HG03439 (cell line): Measurements from ENCODE around the gene SH3RF3.

Source experiments
- ATAC-seq: cut with Tn5 transposase; IDR thresholded peaks from one replicate; pipeline ENCODE4 v1.9.1; 2021; ENCODE audit warnings: mild to moderate bottlenecking, moderate library complexity; ENCODE audit not compliant: unreplicated experiment

Gene SH3RF3

DNA sequence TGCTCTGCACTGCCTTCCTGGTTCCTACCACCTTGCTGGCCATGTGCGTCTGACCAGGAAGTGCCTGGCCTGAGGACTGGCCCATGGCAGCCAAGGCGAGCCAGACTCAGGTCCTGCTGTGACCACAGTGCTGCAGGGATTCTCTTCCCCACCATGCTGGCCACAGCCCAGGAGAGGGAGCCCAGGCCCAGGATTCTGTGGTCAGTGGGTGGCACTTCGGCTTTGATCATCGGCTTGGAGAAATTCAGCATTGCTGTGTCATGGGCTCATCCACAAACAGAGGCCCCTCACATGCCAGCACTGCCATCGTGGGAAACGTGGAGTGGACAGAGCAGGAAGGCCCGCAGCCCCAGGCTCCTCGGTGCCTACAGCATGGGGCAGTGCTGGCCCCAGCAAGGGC, 273.2 kb downstream of the SH3RF3 start:
- no peak for ATAC-seq

DNA sequence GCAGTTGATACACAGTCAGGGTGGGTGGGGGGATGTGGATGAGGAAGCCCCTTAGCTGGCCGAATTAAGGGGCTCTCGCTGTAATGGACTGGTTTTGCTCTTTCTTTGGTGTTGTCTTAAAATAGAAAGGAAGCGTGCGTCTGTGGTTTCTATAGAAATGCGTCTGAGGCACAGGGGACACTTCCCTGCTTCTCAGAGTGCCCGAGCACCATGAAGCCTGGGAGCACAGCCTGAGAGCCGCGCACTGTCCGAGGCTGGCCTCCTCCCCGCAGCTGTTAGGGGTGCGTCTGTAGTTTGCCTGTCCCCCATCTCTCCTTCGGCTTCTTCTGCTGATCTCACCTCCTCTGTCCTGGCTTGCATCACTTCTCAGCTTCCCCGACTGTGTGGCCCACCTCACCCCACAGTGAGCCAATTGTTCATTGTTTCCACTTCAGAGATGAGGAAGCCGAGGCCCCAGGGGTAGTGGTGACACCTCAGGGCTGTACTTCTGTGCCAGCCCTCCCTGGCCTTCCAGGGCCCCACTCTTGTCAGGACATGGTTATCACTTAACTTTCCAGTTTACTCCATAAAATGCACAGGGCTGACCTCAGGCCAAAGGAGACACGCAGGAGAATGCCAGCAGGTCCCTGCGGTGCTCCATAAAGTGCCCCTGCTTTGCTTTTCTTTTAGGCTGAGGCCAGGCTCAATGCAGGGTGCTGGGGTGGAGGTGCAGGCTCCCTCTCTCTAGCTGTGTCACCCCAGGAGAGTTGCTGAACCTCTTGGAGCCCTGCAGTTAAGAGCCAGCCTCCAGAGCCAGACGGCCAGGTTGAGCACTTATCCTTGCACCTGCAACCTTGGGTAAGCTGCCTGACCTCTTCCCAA, 274.2 kb downstream of the SH3RF3 start:
- ATAC-seq = no peak

DNA sequence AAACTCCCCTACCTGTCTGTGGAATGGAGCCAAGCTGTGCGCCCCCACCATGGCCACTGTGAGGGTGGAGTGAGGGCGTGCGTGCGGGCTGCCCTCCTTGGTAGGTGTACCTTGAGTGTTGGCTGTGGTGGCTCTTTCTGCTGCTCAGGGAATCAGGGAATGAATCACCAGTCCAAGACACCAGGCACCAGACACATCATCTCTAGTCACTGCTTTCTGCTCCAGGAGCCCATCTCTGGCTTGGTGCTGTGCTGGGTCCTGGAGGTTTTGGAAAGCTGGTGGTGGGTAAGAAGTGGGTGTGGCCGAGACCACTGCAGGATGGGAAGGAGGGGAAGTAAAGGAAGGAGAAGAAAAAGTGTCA, 274.8 kb downstream of the SH3RF3 start:
- ATAC-seq = no peak

DNA sequence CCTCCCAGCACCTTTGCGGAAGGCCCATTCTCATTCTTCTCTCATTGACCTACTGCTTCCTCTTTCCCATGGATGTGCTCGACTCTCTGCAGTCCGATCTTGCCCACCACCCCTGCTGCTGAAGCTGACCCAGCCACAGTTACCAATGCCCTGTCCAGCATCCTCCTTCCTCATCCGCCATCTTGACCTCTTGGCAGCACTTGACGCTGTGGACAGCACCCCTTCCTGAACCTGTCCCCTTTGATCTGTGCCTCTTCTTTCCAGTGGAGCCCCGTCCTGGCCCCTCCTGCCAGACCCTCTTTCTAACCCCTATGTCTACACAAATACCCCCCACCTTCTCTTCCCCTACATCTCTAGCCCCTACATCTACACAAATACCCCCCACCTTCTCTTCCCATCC, 275.7 kb downstream of the SH3RF3 start:
- no peak for ATAC-seq

DNA sequence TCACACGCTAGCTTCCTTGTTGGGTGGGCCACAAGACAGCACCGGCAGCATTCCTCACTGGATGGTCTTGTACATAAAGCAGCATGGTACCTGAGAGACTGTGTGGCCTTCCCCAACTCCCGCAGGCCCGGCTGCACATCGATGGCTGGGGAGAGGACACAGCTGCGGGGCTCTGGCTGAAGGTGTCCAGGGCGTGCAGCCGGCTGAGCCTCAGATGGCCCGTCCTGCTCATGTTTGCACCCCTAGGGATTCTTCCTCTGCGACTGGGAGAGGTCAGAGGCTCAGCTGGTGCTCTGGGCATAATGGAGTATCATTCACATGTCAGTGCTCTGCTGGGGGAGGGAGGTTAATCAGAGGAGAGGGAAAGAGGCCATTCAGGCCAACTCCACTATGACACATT, 276.9 kb downstream of the SH3RF3 start:
- no peak for ATAC-seq

DNA sequence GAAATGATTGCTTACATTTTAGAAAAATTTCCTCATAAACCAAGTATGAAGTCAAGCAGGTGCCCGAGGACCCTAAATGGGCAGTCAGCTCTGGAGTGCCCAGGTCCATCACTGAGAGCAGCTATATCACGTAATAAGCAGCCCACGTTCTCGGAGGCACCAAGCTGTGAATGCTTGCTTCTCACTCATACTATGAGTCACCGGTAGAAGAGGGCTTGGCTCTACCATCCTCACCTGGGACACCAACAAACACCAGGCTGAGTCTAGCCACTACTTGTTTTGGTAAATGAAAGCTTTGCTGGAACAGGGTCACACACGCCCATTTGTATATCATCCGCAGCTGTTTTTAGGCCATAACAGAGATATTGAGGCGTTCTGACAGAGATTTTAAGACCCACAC, 277.3 kb downstream of the SH3RF3 start:
- ATAC-seq = no peak

DNA sequence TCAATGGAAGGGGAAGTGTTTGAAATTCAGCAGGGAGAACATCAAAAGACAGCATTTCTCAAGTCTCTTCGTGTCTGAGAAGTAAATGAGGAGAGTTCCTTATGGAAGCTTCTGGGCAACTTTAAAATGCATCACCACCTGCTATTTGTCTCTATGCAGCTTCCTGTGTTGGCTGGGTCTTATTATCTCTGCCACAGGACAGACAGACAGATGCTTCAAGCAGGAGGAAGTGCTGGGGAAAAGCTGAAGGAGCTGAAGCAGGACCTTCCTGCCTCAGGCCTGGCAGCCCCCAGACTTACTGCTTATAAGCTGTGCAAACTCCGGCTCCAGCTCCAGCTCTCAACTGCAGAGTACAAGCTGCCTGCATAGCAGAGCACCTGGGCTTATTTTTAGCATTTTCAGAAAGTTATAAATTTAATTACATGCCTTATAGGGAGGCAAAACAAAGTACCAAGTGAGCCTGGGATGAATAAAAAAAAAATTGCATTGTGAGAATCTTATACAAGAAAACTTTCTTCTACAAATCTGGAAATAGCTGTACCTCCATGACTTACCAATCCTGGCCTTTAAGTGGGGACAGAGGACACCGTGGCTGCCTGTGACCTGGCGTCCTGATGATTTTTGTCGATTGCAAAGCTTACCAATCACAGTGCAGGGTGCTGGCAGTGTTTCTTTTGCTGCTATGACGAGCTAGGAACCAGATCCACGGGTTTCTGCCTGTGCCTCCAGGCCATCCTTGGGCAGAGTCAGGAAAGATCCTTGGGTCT, 278.5 kb downstream of the SH3RF3 start:
- ATAC-seq = no peak

DNA sequence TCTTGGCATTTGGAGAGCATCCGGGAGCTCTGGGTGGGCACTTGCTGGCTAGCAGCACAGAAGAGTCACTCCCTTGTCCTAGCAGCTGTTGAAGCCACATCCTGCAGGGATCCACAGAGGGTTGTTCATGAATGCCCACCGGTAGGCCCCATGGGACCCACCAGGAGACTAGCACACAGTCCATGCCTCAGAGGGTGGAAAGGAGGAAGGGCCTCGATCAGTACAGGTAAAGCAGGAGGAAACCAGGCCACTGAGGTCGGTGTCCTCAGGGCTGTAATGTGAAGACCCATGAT, 279.0 kb downstream of the SH3RF3 start:
- no peak for ATAC-seq

DNA sequence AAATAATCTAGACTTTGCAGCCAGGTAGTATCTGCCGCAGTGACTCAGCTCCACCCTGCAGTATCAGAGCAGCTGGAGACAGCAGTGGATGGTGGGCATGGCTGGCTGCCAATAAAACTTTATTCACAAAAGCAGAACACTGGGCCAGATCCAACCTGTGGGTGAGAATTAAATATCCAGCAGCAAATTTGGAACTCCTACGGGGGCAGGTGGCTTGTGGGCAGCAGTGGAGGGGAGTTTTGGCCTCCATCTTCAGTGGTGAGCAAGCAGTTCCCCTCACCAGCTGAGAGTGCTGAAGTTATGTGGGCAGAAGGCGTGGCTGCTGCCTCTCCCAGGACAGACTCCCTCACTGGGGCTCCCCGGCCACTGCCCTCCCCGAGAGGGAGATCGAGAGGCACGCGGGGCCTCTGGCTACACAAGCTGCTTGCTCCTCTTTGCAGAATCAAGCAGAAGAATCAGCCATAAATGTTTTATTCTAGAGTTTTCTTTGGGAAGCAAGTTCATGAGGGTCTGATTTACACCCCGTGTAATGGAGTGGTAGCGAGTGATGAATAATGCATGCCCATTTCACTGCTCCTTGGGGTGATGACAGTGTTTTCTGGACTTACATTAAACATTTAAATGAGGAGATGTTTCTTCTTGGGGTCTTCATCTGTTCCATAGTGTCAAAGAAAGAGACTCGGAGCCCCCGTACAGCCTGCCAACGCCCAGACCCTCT, 280.5 kb downstream of the SH3RF3 start:
- ATAC-seq = no peak

DNA sequence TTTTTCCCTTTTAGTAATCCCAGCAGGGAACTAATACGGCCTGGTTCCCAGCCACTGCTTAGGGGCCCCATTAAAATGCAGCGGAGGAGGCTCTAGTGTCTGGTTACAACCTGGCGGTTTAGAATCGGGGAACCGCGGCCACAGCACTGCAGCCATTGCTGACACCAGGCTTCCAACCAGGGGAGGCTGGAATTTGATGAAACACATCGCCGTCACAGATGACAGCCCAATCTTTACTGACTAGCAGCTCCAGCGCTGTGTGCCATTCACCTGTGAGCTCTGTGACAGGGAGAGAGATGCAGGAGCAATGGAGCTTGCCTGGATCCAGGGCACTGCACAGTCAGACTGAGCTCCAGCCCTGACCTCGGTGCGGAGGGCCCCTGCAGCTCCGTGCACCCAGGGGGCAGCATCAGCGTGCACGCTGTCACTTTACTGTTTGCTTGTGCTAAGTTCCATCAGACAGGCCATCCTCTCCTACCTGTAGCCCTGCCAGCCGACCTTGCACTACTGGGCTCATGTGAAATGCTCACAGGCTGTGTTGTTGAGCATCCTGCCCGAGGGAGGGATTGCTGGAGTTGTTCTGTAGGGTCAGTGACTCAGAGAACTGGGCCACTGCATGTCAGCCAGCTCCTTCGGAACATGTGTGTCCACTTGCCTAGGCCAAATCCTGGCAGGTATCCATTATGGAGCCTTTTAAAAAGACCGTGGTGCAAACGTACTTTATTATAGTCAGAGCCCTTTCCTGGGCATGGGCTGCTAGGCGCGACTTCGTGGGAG, 281.2 kb downstream of the SH3RF3 start:
- ATAC-seq = no peak

DNA sequence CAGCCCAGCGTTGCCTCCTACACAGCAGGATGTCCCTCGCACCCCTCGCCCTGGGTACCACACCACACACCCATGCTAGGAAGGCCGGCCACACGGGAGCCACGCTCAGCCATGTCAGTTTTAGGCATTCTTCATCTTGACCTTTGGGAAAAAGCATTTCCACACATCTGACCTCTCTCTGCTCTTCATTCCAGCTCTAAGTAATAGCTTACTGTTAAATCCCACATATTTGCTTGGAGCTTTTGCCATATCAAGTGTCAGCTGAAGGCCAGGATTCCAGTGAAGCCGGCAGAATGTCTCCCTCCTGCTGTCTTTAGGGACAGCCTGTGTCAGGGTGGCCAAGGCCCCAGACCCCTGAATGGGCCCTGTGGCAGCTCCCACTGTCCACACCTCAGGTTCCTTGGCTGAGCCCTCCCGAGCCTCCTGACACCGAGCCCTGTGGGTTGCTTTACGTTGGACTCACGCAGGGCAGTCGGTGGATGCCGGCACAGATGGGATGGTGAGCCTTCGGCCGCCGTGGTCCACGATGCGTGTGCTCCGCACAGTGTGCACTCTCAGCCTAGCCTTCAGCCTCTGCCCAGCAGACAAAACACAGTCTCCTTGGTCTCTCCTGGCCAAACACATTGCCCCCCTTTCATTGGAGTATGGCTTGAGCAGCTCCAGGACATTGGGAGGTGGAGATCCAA, 282.8 kb downstream of the SH3RF3 start:
- ATAC-seq = no peak

DNA sequence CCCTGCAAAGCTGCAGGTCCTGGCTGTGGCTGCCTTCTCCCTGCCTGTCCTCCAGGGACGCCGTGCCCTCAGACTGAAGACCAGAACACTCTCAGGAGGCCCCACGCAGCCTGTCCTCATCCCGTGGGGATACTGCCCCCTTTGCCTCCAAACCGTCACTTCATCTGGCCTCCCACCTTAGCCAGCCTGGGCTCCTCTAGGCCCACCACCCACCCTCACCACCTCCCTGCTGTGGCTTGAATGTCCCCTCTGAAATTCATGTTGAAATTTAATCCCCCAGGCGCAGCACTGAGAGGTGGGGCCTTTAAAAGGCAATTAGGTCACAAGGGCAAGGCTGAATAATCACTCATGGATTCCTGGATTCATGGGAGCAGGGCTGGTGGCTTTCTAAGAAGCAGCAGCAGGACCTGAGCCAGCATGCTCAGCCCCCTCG, 286.6 kb downstream of the SH3RF3 start:
- no peak for ATAC-seq

DNA sequence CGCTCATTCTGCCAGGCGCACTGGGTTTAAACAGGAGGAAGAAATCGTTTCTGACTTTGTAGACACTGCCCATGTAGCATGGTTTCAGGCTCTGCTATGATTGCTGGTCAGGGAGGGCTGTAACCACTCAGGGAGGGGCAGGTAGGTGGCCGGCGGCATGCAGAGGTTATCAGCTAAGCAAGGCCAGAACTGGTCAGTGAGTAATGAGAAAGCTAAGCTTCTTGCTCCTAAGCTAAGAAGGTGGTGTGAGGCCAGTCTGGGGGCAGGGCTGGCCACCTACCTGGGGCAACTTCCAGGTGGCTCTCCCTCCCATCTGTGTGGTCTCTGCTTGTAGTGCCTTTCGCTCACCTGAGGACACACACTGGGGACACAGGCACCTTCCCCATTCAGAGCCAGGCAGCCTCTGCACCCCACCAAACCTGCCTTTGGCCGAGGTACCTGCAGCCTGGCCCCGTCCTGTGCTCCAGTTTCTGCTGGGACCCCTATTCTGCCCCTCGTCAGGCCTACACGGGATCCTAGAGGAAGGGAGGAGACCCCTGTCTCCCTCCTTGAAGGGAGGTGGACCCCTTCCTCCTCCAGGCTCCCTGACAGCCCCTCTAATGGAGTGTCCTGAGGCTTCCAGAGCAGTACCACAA, 288.8 kb downstream of the SH3RF3 start:
- ATAC-seq = no peak

DNA sequence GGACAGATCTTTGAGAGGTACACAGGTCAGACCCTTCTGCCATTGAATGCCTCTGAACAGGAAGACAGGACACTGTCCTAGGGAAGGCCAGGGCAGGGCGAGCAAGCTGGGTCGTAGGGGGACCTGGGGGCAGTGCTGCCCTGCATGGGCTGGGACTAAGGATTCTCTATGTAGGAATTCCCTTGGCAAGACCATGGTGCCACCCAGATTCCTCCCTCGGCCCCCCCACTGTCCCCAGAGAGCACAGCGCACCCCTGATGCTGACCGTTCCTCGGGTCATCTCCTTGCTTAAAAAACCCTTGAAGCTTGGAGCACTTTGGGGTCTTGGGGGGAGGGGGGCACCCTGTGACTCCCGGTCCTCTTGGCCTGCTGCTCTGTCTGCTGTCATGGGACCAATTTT, 289.7 kb downstream of the SH3RF3 start:
- ATAC-seq = no peak

DNA sequence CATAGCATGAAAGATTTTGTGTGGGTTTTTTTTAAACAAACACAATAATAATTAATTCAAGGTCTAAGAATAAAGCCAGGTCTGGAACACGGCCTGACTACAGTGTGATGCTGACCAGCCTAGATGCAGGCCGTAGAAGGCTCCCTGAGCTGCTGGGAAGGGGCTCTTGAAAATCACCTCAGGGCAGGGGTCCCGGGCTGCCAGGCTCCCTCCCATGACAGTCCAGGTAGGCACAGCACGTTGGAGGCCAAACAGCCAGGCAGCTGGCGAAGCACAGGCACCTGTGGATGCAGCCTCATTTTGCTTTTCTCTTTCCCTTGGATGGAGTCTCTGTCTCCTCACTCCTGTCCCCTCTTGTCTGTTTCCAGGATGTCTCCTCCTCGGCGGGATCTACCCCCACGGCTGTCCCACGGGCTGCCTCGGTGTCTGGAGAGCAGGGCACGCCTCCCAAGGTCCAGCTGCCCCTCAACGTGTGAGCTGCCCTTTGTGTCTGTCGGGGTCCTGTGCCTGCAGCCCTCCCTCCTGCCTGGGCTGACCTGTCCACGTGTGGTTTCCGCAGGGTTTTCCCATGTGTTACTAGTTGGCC, 290.3 kb downstream of the SH3RF3 start:
- ATAC-seq = no peak

DNA sequence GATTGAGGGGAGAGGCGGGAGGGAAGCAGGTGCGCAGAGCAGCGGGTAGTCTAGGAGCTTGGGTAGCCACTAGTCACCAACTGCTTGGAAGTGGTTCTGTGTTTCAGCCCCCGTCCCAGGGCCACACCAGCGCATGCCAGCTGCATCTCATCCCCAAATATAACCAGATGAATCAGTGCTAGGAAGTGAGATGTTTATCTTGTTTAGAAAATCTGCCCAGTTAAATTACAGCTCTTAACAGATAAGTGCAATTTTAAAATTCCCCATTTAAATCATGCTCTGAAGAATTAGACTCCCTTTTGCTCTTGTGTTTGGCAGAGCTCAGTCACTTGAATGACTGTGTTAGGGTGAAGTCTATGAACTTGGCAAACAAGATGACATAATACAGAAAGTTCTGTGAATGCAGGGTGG, 291.0 kb downstream of the SH3RF3 start:
- ATAC-seq = no peak

DNA sequence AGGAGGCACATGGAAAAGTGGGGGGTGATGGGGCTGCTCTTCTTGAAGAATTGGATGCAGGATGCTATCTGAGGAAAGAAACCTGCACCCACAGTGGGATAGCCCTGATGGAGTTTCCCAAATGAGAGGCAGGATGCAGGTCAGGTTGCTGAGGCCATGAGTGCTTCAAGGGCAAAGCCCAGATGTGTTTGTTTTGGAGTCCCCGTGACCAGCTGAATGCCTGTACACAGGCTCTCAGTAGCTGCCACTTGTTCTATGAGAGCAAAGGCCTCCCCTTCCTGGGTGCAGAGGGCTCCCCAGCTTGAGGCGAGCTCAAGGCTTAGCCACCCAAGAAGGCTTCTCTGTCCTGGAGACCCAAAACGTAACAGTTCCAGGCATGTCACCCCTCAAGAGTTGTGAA, 292.1 kb downstream of the SH3RF3 start:
- ATAC-seq = no peak

DNA sequence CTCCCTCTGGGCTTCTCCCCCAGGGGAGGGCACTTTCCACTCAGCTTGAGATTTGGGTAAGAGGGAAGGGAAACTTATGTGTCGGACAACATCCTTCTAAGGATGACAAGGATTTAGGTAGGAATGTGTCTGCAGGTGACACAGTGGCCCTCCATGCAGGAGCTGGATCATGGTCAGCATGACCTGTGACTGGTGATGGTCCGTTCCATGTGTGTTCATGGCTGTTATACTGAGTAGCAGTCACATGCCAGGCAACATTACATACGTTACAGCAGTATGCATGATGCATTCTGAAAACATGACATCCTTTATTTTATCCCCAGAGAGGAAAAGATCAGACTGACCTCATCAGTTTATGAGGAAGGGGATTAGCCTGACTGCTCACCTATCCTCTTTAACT, 292.6 kb downstream of the SH3RF3 start:
- no peak for ATAC-seq

DNA sequence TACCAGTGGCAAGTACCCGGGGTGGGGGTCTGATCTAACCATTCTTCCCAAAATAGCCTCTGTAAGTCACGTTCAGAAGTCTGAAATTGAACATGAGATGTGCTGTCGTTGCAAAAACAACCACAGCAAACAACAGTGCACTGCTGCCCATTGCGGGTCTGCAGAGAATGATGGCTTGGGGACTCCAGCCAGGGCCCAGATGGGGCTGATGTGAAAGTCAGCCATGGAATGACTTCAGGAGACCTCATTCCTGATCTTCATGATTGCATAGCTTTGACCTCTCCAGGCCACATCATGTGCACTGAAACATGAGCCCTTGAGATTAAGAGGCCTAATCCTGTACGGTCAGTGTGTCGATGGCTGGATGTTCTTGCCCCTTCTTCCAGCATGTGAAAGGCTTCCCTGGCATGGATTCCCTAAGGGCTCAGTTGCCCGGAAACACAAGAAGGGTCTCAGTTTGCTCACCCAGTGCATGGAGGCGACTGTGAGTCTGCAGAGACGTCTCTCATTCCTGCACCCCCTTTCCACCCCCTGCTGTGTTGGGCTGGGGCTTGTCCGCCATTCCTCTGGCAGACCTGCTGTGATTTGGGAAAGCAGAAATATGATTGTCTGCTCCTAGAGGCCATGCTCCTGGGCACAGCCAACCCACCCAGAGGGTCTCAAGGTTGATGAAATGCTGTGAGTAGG, 293.2 kb downstream of the SH3RF3 start:
- no peak for ATAC-seq
